Stimulated activated CD8-positive, alpha-beta memory T cell treated with anti-CD3 and anti-CD28 coated beads, Interleukin-2, amount 100 ng/mL, for 48 hours (primary cell): Measurements from ENCODE around the gene SYK.
"Not testable (repeated sequence)": the region's sequence is repeated elsewhere in the genome, so short reads cannot be mapped to it uniquely, and the experiment has no call there.

Source experiments
- DNase-seq, 2 donors: peaks; one replicate each; pipeline ENCODE4 v3.0.0-alpha.2; 2020; ENCODE audit warnings: low read depth in 2 of 2

SYK gene

DNA sequence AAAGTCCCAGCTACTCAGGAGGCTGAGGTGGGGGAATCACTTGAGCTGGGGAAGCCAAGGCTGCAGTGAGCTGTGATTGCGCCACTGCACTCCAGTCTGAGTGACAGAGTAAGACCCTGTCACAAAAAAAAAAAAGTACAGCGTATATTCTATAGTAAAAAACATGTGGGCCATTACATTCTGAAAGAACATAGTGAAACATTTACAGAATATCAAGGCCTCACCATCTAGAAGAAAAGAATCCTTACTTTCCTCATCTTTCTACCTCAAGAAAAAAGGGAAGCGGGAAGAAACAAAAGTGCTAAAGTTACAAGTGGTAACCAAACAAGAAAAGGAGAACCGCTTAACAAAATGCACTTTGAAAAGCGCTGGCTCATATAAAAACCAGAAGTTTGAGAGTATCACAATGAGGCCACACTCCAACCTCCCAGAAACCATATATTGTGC, 5.7 kb upstream of the SYK start:
- DNase-seq = no peak

DNA sequence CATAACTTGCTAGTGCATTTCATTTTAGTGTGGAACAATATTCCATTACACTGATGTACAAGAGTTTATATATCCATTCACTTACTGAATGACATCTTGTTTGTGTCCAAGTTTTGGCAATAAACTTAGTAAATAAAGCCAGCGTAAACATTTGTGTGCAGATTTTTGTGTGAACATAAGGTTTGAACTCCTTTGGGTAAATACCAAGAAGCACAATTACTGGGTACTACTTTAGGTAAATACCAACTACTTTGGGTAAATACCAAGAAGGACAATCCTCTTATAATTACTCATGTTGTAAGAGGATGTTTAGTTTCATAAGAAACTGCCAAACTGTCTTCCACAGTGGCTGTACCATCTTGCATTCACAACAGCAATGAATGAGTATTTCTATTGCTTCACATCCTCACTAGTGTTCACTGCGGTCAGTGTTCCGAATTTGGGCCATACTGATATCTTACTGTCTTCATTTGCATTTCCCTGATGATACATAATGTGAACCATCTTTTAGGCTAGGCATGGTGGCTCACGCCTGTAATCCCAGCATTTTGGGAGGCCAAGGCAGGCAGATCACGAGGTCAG, 2.3 kb upstream of the SYK start:
- DNase-seq = no peak

DNA sequence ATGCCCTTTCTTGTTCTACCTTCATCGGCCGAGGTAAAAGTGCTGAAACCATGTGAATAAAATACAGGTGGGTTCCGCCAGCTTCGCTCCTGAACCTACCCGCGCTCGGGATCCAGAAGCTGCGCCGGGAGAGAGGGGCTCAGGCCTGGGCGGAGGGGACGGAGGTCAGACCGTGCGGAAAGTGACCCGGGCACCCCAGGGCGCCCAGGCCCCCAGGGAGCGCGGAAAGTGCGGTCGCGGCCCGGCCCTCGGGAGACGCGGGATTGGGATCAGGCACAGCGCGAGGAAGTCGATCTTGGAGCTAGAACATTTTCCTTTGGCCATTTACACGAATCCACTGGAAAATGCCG, 329 bp downstream of the SYK start:
- DNase-seq = no peak

DNA sequence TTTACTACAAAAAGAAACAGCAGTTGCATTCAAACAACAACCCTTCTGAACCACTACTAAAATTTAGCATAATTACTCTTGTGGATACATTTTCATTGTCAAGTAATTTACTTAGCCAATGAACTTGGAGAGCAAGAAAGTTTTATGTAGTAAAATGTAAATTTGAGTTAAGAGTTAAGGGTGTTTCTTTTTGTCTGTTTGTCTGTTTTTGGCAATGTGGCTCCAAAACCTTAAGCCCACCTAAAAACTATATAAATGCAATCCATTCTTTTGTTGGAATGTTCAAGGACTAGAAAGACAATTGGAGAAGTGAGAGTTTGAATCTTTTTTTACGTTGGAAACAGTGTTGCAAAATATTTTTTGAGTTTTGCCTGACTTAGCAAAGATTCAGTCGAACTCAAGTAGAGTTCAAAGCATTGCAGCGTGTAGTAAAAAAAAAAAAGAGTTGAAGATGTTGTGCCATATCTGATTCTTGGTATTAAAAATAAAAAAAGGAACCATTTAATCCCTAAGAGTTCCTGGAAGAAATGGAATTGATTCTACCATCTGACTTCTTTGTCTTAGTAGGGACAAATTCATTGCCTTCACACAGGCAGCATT, 867 bp downstream of the SYK start:
- no peak for DNase-seq

DNA sequence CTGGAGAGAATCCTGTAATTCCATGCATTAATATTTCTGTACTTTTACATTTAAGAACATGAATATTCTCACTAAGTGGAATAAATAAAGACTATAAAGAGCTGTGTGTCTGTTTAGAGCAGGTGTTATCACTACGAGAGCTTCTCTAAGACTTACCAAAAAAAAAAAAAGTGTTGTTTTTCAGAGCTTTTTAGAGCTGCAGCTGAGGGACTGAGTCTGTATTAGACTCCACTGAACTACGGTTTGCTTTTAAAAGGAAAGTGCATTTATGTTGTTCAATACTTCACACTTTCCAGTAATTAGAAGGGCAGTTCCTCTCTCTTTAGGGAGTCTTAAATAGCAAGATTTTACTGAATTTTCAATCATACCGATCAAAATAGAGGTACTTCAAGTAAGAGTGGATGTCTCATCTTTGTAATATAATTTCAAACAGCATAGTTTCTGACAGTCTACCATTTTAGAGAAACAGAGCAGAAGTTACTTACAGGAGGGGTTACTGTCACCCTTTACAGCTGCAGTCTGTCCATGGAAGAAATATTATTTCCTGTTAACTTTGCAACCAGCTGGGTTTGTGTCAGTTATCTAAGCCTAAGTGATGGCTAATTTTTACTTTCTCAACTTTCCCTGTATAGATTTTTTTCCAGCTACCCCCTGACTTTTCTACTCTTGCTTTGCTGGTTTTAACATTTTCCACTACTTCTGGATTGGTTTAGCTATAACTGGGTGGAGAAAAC, 2.4 kb downstream of the SYK start:
- no peak for DNase-seq

DNA sequence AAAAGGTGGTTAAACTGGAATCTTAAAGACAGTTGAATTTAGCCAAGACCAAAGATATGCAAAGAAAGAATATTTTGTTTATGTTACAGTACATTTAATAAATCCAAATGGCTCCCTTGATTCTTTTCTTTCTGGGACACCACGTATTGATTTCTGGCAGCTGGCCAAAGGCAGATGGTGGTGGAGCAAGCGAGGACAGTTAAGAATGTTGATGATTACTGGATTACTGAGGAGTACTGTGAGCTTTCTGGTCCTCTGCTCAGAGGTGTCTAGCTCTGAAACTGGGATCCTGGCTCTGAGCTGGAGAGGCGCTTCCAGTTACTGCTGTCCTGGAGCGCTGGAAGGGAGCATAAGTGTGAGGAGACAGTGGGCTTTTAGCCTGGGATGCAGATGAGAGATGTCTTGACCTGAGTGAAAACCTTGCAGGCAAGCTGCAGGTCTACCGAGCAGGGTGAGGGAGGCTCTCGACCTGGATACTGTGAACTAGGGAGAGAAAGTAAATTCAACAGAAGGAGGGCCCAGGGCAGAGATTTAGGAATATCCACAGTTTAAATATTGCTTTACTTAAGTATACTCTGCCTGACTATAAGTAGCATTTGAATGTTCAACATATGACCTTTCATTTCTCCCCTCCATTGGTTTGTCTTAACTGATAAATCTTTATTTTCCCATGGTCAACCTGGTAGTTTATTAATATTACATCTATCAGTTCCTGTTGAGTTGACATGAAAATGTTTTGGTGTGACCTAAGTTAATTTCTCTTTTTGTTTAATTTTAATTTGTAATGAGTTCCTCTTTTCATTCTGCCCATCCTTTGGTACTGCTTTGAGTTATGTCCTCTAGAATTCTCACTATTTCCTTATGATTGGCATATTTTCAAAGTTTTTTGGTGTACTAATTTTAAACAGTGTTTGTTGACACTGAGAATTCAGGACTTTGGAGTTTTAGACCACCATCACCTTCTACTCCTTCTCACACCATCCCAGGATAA, 3.7 kb downstream of the SYK start:
- DNase-seq = no peak

DNA sequence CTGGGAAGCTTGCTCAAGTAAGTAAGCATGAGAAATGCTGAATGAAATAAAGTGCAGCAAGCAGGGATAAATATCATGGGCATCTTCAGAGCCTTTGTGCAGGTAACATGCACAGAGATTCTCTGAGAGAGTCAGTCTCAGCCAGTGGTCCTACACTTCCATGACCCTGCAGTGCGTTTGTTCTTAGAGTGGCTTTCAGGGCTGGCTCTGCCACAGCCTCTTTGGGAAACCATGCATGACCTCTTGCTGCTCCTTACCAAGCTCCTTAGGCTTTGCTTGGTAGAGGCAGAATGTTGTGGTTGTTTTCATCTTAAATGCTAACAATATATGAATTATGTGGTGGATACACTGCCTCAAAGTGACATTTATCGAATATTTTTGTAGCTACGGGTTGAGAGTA, 5.4 kb downstream of the SYK start:
- no peak for DNase-seq

DNA sequence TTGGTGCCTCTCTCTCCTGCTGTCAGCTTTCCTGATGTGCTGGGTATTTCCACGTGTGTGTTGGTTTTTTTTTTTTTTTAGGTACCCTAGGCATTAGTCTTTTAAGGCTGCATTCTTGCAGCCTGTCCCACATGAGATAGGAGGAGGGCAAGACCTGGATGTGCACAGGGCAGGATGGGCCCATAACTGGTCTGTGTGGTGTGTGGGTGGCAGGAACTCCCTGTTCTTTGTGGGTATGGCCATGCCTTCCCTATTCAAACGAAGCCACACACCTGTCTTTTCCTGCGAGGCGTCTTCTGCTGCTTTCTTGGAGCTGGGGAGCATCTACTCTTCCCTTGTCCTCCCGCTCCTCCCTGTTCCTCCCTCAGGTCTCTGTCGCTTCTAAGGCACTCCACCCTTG, 6.8 kb downstream of the SYK start:
- DNase-seq = no peak

DNA sequence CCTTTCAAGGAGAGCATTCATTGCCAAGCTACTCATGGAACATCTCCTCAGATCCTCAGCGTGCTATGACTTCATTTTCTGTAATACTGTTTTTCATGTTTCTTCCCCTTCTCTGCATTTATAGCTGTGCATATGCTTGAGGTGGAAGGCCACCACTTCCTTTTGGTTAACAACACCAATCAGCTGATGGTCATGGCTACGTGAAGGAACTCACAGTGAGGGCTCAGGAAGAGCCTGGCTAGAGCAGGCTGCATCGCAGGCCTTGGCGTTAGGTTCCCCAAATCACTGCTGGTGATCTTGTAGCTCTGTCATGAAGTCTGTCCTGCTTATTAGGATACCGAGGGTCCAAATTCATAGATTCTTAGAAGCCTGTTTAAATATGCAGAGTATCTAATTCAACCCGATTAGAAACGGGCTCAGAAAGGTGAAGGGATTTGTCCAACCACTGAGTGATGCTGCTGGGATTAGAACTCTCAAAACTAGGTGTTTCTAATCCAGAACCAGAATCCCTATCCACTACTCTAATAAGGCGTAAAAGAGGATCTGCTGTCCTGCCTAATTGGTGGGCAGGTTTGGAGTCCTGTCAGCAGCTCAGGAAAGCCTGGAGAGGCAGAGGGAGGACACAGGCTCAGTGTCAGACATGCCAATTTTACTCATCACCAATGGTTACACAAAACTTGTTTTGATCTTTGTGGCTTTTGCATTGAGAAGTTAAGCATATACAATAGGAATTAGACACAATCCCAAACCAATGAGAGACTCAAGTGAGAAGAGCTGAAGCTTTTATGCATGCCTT, 7.5 kb downstream of the SYK start:
- DNase-seq = no peak

DNA sequence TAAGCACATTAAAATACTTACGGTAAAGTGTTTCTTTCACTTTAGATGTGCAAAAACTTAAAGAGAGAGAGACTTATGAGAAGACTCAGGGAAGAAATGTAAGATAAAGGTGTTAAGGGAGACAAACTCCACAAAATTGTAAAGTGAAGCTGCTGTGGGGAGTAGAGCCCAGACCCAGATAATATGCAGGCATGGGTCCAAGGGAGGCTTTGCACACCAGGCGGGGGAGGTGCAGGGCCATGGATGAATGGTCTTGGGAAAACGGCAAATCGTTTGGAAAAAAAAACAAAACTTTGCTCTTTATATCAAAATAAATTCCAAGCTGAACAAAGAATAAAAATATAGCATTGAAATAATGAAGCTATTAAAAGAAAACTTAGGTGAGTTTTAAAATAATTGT, 9.1 kb downstream of the SYK start:
- no peak for DNase-seq

DNA sequence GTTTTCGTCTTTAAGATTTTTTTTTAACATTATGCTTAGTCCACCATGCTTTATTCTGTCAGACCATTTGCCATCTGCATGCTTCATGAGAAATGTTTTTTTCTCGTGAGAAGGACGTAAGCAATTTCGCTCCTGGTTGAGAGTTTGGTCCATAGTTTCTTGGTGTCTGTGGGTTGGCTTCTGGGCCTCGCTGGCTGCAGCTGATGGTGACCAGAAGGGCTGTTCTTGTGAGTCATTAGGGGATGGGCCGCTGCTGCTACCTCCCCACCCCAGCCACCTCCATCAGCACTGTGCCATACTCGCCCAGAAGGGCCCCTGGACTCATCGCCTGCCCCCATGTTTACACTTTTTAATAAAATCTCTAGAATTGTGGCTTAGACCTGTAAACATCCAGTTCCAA, 11.4 kb downstream of the SYK start:
- DNase-seq = no peak

DNA sequence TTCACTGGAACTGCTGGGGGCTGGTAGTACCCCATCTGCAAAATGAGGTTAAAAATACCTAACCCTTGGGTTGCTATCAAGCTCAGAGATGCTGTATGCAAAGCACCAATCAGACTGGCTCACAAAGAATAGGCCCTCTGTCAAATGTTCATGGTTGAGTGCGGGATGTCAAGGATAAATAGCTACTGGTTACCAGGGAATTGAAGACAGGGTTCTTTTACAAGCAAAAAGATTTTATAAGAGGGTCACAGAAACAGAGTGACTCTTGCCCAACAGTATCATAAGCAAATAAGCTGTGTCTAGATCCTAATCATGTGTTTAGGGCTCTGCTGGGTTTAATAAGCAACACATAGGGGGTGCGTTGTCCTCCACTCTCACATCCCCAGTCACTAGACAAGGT, 11.9 kb downstream of the SYK start:
- no peak for DNase-seq

DNA sequence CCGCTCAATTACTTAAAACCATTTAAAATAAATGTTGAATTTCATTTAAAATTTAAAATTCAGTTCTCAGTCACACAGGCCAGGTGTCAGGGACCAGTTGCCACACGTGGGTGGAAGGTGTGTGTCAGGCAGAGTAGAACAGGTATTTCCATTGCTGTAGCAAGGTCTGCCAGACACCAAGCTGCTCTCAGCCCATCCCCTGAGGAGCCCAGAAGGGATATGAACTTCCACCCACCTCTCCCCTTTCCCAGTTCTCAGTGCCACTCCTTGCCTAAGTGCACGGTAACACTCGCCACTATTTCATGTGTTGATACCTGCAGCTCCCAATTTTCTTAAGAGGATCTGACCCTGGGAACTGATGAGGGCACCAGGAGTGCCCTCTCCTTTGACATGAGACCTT, 12.7 kb downstream of the SYK start:
- DNase-seq = no peak

DNA sequence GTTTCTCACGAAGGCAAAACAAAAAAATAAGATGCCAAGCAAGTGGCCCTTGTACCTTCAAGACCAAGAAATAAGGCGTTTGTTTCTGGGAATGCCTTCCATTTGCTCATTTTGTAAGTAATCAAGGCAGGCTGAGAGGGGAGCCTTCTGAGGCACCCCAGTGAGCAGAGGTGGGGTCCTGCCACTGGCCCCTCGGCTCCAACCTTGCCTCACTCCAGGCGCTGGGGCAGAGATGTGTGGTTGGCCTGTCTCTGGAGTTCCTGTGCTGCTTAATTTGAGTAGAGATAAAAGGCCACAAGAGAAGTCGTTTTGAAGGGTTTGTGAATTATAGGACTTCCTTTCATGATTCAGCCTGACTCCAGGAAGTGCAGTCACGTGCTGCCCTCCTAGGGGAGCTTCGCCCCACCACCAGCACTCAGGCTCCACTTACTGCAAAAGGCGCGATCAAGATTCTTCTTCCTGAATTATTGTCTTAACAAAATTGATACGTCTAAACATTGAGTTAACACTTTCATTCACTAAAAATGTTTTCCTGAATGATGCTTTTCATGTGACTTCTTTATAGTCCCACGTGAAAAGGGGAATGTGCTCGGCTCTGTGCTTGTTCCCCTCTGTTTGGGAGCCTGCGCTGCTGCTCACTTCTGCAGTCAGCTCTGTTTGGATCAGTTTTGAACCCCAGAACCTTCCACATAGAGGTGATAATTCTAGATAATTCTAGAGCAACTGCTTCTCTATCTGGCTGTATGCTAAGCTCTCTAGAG, 13.7 kb downstream of the SYK start:
- no peak for DNase-seq

DNA sequence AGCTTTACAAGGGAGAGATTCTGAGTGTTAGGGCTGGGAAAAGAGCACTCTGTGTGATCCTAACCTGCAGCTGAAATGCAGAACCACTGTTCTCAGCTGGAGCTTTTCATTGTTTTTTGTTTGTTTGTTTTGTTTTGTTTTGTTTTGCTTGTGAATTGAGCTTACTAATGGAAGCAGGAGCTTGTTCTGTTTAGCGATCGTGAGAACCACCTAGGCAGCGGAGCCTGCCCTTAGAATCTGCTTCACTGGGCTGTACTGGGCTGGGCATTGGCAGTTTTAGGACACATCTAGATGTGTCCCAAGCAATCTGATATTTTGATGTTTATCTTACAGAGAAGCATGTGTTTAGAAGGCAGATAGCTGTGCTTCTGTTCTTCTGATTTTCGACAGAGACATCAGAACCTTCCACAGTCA, 14.3 kb downstream of the SYK start:
- no peak for DNase-seq

DNA sequence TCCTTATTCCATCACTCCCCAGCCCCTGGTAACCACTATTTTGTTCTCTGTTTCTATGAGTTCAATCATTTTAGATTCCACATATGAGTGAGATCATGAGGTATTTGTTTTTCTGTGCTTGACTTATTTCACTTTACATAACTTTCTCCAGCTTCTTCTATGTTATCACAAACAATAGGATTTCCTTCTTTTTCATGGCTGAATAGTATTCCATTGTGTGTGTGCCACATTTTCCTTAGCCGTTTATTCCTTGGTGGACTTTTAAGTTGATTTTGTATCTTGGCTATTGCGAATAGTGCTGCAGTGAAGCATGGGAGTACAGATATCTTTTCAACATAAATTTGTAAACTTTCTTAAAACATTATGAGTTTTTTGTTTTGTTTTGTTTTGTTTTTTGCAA, 15.1 kb downstream of the SYK start:
- no peak for DNase-seq

DNA sequence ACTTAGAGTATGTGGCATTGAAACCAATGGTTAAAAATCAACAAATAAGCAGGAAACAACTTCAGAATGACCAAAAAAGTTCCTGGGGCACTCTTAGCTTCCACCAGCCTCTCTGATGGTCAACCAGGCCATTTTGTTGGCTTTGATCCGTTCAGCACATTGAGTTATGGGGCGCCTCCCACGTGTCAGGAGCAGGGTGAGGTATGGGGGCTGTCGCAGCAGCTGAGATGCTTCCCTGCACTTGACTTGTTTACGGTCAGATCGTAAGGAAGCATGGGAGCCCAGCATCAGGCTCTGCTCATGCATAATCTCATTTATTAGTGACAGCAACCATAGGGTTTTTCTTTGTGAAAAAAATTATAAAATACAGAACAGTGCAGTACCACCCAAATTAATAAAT, 16.7 kb downstream of the SYK start:
- no peak for DNase-seq

DNA sequence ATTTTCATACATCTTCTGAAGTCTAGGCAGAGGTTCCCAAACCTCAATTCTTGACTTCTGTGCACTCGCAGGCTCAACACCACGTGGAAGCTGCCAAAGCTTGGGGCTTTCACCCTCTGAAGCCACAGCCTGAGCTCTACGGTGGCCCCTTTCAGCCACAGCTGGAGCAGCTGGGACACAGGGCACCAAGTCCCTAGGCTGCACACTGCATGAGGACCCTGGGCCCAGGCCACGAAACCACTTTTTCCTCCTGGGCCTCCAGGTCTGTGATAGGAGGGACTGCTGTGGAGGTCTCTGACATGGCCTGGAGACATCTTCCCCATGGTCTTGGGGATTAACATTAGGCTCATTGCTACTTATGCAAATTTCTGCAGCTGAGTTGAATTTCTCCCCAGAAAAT, 18.8 kb downstream of the SYK start:
- DNase-seq = not testable (repeated sequence)

DNA sequence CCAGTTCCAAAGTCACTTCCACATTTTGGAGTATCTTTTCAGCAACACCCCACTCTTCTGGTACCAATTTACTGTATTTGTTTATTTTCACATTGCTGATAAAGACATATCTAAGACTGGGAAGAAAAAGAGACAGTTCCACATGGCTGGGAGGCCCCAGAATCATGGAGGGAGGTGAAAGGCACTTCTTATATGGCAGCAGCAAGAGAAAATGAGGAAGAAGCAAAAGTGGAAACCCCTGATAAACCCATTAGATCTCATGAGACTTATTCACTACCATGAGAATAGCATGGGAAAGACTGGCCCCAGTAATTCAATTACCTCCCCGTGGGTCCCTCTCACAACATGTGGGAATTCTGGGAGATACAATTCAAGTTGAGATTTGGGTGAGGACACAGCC, 19.6 kb downstream of the SYK start:
- DNase-seq = not testable (repeated sequence)

DNA sequence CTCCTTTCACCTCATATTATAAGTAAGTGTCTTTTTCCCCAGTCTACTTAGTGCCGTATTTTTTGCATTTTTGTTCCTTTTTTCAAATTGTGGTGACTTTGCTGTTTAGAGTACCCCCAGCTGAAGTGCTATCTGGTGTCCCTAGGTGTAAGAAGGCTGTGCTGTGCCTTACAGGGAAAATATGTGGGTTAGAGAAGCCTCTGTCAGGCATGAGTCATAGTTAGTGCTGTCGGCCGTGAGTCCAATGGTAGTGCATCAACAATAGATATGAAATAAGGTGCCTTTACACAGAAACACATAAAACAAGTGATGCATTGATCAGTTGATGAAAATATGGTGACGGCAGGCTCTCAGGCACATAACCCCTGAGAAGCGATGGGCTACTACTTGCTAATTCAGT, 20.1 kb downstream of the SYK start:
- no peak for DNase-seq

DNA sequence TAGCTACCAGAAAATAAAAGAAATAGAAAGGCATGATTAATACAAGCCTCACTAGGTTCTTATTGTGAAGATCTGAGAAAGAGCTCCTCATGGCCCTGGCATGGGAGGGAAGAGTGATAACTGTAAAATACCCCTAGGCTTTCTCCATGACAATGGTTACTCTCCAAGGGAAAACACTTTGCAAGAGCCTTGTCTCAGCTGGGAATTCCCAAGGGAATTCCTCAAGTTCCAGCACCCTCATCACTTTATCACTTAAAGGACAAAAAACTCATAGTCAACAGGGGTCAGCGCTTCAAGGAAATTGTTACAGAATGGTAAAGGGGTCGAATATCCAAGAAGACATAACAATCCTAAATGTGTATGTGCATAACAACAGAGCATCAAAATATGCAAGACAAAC, 21.2 kb downstream of the SYK start:
- no peak for DNase-seq
